Body of pancreas (tissue), 4 donors: Measurements from ENCODE around the gene PRKACA.

Experiments
- CTCF ChIP-seq, 7 experiments: fragments of 450-650 bp in 4 of 7; fragments of 200-600 bp in 3 of 7; sonication (generic) in 3 of 7; IDR thresholded peaks; one replicate each; pipeline ENCODE4 v1.5.1; 2016 to 2019; ENCODE audit warnings: antibody characterized with exemption in 7 of 7
- POLR2A ChIP-seq, 3 donors: fragments of 450-650 bp; IDR thresholded peaks; one replicate each; pipeline ENCODE4 v1.6.1; 2016; ENCODE audit warnings: antibody characterized with exemption in 3 of 3, mild to moderate bottlenecking in 2 of 3

GRCh38 chr19:14107581-14108461 is 9.7 kb downstream of the PRKACA start:
- TF ChIP-seq CTCF (IDR thresholded peaks at IDR 0.05) (no peak), POLR2A (IDR thresholded peaks at IDR 0.05) (no peak)
